DLD1 (cell line): ENCODE results near the gene BLOC1S1.

Experiments
- in situ Hi-C: cut with HindIII; loops from 2 replicates; pipeline ENCODE4 v1.10.0; 2017; ENCODE audit warnings: low sequenced_read_pairs

BLOC1S1 gene

GRCh38 chr12:55715833-55716581 is at the start of gene BLOC1S1:
BLOC1S1 (plus strand) TSS chr12:55716046; CDS start chr12:55716052, 6 bp downstream.
- in situ Hi-C loops: no loop called here

GRCh38 chr12:55666508-55666907 is 49.3 kb upstream of the BLOC1S1 start:
- in situ Hi-C loops: no loop called here

- in situ Hi-C loops: no loop called here
These were observed 45.6 kb upstream of the BLOC1S1 start for GRCh38 chr12:55670276-55670675.

GRCh38 chr12:55671746-55672145 is 44.1 kb upstream of the BLOC1S1 start:
- in situ Hi-C loops: no loop called here

- in situ Hi-C loops: no loop called here
These were observed 42.2 kb upstream of the BLOC1S1 start for GRCh38 chr12:55673638-55674037.

- in situ Hi-C loops: no loop called here
These were observed 40.2 kb upstream of the BLOC1S1 start for GRCh38 chr12:55675666-55676065.

GRCh38 chr12:55676707-55677106 is 39.1 kb upstream of the BLOC1S1 start:
- in situ Hi-C loops: no loop called here

- in situ Hi-C loops: no loop called here
These were observed 36.2 kb upstream of the BLOC1S1 start for GRCh38 chr12:55679691-55680090.

GRCh38 chr12:55681142-55682077 is 34.4 kb upstream of the BLOC1S1 start:
- in situ Hi-C loops: no loop called here

- in situ Hi-C loops: no loop called here
These were observed 33.6 kb upstream of the BLOC1S1 start for GRCh38 chr12:55682087-55682796.

GRCh38 chr12:55683676-55684075 is 32.2 kb upstream of the BLOC1S1 start:
- in situ Hi-C loops: no loop called here

GRCh38 chr12:55684761-55685370 is 31.0 kb upstream of the BLOC1S1 start:
- in situ Hi-C loops: no loop called here

- in situ Hi-C loops: no loop called here
These were observed 30.2 kb upstream of the BLOC1S1 start for GRCh38 chr12:55685671-55686070.

GRCh38 chr12:55686366-55687010 is 29.4 kb upstream of the BLOC1S1 start:
- in situ Hi-C loops: no loop called here

GRCh38 chr12:55687746-55688145 is 28.1 kb upstream of the BLOC1S1 start:
- in situ Hi-C loops: no loop called here

GRCh38 chr12:55688716-55689655 is 26.9 kb upstream of the BLOC1S1 start:
- in situ Hi-C loops: no loop called here

GRCh38 chr12:55692631-55693322 is 23.1 kb upstream of the BLOC1S1 start:
- in situ Hi-C loops: no loop called here

- in situ Hi-C loops: no loop called here
These were observed 22.3 kb upstream of the BLOC1S1 start for GRCh38 chr12:55693323-55694187.
